ENCODE measurements around the gene SMIM41.

DNA sequence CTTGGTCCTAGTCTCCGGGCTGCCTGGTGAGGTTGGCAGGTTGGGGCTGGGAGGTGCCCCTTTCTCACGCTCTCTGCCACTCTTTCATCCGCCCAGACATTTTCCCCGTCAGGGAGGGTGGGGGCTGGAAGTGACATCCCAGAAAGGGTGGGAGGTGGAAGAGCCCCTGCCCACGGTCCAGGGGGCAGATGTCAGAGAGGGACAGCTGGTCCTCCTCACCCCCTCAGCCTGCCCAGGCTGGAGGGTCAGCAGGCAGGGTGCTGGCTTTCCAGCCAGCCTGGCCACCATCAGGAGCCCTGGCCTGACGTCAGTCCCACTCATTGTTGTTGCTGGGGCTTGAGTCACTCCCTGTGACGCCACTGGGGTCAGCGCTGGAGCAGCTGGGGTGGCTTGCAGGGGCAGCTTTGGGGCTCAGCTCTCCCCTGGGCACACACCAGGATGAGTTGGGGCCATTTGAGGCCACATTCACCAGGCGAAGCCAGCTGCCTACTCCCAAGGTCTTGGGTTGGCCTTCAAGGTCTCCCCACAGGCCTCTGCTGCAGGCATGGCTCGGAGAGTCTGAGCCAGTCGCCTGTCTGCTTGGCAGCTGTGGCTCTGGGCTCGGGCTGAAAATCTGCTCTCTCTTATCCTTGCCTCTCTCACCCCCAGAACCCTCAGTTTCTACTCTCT is 15.4 kb upstream of the SMIM41 start:
- TF ChIP-seq EZH2phosphoT487 (IDR thresholded peaks at IDR 0.05; ENCODE audit: insufficient read depth, low read depth) (no peak), EZH2 (IDR thresholded peaks at IDR 0.05; ENCODE audit: insufficient read depth, poor library complexity, severe bottlenecking) (no peak)
